NCI-H526 (cell line): Measurements from ENCODE around the gene GPAM.
"Not testable (repeated sequence)": the region's sequence is repeated elsewhere in the genome, so short reads cannot be mapped to it uniquely, and the experiment has no call there.

Source experiments
- DNase-seq, 2 experiments: peaks; one replicate each; lab custom pipeline; 2025; lab: John Stamatoyannopoulos, UW

GPAM gene

GRCh38 chr10:112183329-112184051, at the start of gene GPAM:
GPAM (minus strand) TSS chr10:112183765; CDS start chr10:112181784, 1,981 bp downstream.
- DNase-seq = peak; percentile 50 to 87

- DNase-seq = peak in 1 of 2 experiments; percentile 10
Observed at GRCh38 chr10:112232670-112233069, 49.1 kb upstream of the GPAM start.

DNA sequence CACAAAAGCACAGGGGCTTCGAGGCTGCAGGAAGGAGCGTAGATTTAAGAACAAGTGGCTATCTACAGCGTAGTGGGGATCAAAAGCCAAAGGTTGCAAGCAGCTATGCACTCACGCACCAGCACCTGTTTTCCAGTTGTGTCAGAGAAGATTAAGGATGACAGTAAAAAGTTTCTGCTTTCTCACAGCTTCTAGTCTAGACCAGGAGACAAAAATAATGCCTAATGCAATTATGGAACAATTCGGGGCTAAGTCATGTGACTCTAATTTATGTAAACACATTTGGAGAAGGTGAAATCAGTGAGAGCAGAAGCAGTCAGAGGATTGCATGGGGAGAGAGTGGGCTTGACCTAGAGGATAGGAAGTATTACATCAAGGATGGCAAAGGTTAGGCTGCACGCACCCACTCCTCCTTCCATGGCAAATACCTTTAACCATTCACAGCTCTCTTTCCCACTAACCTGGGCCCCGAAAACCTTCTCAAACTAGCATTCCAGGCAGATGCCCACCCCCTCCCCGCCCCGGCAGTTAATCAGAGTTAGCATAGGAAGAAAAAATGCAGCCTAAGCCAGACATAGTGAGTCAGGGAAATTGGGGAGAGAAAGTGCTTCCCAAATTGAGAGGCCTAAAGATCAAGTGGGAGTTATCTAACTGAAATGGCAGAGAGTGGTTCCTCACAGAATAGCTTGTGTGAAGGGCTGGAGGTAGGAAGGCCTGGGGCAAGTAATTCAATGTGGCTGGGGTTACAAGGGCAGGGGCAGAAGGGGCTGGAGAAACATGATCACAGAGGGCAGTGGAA, 48.2 kb upstream of the GPAM start:
- DNase-seq = no peak

DNA sequence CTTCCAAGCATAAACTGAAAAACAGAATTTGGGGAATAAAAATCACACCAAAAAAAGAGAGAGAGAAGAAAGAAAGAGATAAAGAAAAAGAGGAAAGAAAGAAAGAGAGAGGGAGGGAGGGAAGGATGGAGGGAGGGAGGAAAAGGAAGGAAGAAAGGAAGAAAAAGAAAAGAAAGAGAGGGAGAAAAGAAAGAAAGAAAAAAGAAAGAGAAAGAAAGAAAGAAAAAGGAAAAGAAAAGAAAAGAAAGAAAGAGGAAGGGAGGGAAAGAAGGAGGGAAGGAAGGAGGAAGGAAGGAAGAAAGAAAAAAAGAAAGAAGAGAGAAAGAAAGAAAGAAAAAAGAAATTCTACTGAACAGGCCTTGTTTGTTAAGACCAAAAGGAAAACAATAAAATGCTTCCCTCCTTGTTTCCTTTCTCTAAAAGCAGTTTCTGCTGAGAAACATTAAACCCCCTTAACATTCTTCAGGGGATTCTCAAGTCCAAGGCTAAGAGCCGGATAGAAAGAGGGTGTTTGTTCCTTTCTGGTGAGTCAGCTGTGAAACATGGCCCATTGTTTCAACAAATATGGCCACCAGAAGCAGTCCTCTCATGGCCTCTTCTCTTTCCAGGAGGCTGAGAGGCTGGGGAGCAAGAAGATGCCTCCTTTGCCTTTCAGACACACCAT, 46.9 kb upstream of the GPAM start:
- no peak for DNase-seq

DNA sequence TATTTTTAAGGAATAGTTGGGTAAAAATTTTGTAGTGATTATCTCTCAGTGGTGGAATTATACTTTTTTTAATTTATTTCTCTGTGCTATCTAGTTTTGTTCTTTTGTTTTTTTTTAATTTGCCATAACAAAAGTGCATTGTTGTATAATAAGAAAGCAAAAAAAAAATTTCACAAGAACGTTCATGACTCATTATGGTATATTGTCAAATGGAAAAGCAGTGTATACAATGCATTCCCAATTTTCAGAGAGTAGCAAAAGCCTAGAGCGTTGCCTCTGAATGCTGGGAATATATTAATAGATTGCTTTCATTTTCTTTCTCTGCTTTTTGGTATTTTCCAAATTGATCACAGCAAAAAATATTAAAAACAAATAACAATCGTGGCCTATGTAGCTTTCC, 46.3 kb upstream of the GPAM start:
- DNase-seq = no peak

DNA sequence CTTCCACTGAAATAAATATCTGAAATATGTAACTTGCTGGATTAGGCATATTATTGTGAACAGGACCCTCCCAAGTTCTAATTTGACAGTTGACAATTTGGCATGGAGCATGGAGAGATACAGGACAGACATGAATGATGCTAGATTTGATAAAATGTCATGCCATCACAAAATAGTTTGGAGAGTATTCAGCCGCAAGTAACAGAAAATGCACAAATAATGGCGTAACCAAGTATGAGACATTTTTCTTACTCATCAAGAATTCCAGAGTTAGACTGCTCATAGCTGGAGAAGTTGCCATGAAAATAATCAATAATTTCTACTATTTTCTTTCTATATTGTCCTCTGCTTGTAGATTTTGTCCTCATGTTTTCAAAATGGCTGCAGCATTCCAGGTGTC, 45.5 kb upstream of the GPAM start:
- no peak for DNase-seq

DNA sequence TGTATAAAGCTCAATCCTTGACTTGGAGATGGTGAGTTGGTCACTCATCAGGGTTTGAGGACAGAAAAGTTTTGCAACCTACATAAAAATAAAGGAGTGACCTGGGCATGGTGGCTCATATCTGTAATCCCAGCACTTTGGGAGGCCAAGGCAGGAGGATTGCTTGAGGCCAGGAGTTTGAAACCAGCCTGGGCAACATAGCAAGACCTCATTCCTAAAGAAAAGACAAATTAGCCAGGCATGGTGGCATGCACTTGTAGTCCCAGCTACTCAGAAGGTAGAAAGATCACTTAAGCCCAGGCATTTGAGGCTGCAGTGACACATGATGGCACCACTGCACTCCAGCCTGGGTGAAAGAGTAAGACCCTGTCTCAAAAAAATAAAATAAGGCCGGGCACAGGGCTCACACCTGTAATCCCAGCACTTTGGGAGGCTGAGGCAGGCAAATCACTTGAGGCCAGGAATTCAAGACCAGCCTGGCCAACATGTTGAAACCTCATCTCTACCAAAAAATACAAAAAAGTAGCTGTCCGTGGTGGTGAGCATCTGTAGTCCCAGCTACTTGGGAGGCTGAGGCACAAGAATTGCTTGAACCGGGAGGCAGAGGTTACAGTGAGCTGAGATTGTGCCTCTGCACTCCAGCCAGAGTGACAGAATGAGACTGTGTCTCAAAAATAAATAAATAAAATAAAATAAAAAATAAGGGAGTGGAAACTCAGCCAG, 45.0 kb upstream of the GPAM start:
- not testable (repeated sequence) for DNase-seq

DNA sequence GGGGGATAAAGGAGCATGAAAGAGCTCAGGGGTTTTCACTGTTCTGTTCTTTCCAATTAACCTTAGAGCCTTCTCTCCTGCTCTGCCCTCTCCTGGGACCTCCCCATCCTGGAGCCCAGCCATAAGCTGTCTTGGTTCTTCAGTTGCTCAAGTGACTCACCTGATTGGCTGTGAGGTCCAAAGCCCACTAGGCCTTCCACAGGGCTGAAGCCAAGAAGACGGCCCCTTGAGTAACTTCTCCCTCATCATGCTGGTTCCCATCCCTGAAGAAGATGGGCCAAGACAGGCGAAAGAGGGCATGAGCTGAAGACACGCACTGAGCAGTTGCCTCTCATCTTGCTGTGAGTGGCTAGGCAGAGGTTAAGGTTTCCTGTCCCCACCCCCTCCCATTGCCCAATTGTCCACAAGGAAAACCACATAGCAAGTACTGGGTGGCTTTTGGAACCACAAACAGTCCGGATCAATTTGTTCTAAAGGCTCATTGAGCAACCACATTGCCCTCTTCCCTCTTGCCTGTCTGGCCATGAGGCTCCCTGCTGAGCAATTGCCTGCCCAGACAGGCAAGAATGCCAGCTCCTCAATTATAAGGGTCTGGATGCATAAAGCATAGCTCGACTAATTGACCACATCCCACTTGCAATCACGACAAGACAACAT, 43.9 kb upstream of the GPAM start:
- no peak for DNase-seq

GRCh38 chr10:112226439-112227248, 43.1 kb upstream of the GPAM start:
- DNase-seq = no peak

- no peak for DNase-seq
Observed at GRCh38 chr10:112225771-112226438, 42.3 kb upstream of the GPAM start.

DNA sequence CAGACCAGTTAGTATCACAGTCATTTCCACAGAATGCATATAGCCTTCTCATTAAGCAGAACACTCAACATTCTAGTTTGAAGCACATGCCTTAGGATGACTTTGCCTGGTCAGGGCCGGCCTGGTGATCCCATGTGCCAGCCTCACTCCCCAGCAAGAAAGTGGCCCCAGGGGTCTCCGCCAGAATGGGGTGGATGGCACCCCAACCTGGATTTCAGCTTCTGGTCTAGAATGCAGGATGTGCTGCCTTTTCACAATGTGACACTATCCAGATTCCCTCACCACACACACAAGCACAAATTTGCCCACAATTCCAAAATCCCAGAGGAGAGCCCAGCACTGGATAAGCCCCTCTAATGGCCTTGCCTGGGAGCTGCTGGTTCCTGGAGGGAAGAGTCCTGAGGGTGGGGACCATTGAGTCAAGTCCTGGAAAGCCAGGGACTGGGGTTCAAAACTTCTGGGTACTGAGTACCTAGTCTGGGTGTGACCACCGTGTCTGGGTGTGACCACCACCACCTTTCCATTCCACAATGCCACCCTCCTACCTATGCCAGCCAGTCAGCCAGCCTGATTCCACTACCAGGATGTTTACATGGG, 41.5 kb upstream of the GPAM start:
- no peak for DNase-seq

DNA sequence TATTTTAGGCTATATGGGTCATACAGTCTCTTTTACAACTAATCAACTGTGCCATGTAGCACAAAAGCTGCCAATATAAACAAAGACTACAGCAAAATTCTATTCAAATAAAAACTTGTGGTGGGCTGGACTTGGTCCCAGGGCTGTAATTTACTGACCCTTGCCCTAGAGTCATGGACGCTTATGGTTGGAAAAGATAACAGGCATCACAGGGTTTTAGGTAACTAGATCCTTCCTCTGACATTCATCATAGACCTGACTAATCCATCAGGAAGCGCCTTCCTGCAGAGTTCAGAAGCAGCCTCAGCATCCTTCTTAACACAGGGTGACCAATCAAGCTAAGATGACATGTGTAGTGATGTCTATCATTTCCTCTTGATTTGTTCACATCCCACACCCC, 40.2 kb upstream of the GPAM start:
- no peak for DNase-seq

DNA sequence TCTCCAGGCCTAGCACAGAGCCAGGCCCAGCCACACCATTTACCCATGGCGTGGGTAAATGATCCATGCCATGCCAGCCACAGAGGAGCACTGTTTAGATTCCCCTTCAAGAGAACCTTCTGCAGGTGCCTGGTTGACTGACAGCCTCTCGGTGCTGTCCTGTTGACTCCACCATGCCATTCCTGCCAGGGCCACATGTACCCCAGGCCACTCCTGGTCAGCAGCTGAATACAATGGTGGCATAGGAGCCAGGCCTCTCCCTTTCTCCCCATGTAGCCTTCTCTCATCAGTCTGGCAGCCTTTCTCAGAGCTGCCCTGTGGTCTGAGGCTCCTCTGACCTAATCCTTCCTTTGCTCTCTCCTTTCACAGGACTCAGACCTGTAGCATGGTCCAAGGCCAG, 39.2 kb upstream of the GPAM start:
- DNase-seq = no peak

DNA sequence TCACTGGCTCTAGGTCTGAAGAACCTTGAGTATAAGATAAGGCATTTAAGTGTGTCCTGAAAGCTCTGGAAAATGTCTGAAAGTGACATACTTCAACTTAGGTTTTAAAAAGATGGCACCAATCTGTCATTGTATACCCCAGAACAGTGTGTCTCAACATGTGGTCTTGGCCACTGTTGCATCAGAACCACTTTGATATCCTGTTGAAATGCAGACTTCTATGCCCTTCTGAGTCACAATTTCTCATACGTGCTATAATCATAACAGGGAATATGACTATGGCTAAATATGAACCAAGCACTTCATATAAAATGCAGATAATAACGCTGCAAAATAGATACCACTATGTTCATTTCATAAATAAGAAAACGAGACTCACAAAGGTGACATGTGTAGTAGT, 38.0 kb upstream of the GPAM start:
- DNase-seq = no peak

GRCh38 chr10:112218960-112219359, 35.4 kb upstream of the GPAM start:
- no peak for DNase-seq

DNA sequence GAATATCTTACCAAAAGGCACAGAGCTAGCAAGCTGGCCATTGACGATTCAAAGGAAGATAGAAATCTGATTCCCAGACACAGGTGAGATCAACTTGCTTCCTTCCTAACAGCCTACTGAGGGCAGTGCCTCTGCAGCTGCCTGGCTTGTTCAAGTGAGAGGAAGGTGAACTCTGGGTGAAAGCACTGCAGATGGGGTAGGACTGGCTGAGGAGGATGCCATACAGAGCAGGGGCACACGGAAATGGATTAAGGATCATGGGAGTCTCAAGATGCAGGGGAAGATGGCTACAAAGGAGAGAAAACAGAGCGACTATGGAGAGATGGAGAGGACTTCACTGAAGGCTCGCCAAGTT, 34.4 kb upstream of the GPAM start:
- no peak for DNase-seq

GRCh38 chr10:112217386-112218035, 33.9 kb upstream of the GPAM start:
- no peak for DNase-seq

- DNase-seq = no peak
Observed at GRCh38 chr10:112216966-112217365, 33.4 kb upstream of the GPAM start.

- no peak for DNase-seq
Observed at GRCh38 chr10:112216151-112216550, 32.6 kb upstream of the GPAM start.
